RCC 7860 (cell line): ENCODE results near the gene MED13L.
A peak's percentile ranks its signal among the peaks of the same experiment; 100 is the strongest.

ENCODE experiments used
- DNase-seq: peaks from one replicate; pipeline ENCODE4 v3.0.0-alpha.2; 2015; ENCODE audit warnings: low spot score
- FAIRE-seq: peaks from 2 replicates; lab custom pipeline; 2012; peaks lifted over from hg19 to GRCh38; lab: Jason Lieb, UNC

Gene MED13L

DNA sequence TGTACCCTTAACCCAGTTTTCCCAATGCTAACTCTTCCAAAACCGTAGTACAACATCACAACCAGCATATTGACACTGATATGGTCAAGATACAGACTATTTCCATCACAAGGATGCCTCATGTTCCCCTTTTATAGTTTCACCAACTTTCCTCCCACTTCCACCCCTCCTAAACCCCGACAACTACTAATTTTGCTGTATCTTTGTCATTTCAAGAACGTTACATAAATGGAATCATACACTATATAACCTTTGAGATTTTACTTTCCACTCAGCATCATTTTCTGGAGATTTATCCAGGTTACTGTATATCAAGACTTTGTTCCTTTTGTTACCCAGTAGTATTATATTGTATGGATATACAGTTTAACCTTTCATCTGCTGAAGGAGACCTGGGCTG lies 88.9 kb downstream of the MED13L start:
- DNase-seq: no peak
- FAIRE-seq: no peak

DNA sequence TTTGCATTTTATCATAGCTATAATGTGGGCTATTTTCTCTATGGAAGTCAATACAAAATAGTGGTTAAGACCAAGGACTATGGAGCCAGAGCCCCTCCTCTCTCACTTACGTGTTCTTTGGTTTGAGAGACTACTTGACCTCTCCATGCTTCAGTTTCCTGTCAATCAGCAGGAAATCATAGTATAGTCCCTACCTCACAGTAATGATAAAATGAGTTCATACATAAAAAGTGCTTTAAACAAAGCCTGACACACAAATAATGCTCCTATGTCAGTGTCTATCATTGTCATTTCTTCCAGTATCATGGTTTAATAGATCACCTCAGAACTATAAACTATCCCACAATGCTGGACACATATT lies 90.4 kb downstream of the MED13L start:
- DNase-seq: no peak
- no peak for FAIRE-seq

DNA sequence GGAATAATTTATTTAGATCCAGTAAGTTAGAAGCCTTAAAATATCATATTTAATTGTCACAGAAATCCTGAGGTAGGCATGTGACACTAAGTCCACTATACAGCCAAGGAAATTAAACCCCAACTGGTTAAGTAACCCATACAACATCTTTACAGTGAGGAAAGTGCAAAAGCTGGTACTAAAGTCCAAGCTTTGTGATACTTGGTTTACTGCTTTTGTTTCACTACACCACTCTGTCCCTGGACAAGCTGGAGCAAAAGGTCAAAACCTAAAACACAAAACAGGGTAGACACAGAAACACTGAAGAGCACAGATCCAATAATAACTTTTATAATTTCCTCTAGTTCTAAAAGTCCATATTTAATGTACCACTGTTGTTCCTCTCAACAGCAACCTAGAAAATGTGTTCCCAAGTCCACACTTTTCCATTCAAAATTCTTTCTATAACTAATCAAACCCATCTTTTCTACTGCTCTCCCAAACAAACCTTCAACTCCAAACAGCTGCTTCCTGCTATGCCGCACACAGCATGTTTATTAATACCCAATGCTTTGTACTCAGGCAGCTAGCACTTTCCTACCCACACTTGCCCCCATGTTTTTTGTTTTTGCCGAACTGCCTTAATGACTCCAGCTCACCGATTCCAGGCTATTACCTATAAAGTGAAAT lies 90.9 kb downstream of the MED13L start:
- no peak for FAIRE-seq
- DNase-seq: no peak

DNA sequence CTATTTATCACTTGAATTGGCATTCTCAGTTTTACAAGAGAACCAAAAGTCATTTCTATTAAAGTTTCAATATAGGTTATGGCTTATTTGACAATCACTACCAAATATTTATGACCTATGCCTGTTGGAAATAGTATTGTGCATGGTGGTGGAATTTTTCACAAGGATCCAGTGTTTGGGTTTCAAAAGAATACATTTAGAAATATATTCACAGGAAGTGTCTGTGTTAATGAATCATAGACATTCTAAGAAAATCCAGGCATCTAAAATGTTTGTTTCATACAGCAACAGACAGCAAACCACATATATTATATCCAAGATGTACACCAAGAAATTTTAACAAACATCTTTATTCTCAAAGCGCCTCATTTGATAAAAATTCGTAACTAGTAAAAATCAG lies 92.7 kb downstream of the MED13L start:
- DNase-seq (no peak), FAIRE-seq (no peak)

DNA sequence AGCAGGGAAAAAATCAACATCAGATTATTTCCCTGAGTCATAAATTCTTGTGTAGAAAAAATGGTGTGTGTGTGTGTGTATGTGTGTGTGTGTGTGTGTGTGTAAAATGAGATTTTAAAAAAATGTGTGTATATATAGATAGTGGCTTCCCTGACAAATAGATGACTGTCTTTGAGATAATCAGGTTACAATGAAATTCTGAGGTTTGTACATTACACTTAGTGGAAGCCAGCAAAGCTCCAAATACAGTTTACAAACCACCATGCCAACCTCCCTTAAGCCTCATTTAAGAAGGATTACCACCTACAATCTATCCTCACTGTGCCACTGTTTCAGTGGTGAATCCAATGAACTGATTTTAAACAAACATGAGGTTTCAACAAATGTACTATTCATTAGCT lies 93.8 kb downstream of the MED13L start:
- no peak for DNase-seq
- FAIRE-seq: no peak

DNA sequence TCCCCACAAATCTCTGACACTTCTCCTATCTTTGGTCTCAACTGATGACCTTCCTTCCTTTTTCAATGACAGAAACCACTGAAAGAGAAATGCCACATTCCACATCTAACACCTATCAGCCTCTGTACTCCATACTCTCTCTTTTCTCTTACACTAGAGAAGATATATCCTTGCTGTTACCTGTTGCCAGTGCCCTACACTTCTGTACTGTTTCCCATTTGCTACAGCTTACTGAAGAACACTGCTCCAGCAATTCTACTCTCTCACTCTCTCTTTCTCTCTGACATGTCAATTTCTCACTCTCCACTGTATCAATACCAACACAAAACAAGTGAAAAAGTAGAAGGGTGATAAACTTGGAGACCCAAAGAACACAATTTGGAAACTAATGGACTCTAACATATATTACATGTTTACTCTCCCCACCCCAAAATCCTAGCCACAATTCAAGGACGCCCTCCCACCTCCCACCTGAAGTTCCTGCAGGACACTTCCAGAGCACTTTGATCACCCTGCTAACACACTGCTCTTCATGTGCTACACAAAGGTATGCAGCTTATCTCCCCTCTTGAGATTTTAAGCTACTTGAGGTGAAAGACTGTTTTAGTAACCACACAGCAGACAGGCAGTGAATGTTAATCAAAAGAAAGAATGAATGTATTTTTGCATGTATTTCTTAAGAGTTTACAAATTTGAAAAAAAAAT lies 95.0 kb downstream of the MED13L start:
- no peak for DNase-seq
- no peak for FAIRE-seq

DNA sequence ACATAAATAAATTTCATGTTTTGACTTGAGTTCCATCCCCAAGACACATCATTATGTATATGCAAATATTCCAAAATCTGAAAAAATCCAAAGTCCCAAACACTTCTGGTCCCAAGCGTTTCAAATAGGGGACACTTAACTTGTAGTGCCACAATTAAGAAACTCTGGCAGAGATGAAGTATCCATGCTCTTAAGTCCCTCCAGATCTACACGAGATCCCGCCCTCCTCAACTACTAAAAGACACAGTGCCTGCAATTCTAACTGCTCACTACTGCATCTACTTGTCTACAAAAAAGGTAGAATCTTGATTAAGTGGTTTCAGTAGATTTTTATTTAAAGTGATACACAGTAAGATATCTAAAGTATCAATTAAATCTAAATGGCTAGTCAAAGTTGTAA lies 97.0 kb downstream of the MED13L start:
- no peak for FAIRE-seq
- no peak for DNase-seq

DNA sequence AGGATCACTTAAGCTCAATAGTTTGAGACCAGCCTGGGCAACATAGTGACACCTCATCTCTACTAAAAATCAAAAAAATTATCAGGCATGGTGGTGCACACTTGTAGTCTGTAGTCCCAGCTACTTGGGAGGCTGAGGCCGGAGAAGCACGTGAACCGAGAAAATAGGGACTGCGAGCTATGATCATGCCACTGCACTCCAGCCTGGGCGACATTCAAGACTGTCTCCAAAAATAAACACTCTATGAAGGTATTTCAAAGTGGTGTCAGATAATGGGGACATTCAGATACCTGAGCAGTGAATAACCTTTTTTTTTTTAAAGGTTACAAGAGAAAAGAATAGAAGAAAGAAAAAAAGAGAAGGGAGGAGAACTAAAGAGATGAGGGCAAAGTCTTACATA lies 98.1 kb downstream of the MED13L start:
- FAIRE-seq (no peak), DNase-seq (no peak)

DNA sequence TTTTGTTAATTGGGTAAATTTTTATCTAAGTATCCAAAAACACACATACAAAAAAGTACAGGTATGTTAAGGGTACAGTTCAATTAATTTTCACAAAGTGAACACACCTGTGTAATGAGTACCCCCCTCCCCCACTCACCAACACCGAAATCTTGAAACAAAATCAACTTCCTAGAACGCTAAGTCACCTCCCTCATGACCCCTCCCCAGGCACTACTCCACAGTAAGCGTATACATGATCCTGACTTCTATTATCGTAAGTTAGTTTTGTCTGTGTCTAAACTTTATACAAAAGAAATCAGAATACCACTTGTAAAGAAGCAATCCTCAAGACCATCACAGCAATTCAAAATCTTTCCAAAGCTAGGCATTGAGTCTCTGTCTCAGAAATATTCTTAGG lies 100.5 kb downstream of the MED13L start:
- FAIRE-seq (no peak), DNase-seq (no peak)

DNA sequence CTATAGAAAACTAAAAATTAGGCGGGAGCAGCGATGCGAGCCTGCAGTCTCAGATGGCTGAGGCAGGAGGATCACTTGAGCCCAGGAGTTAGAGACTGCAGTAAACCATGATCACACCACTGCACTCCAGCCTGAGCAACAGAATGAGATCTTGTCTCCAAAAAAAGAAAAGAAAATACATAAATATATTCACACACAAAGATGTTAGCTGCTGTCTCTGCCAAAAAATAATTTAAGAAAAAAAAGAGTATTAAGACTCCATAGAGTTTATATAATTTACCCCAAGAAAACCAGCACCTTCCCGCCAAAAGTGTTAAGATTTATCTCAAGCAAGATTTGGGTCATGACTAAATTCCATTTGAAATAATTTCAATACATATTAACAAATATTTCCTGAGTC lies 102.6 kb downstream of the MED13L start:
- no peak for FAIRE-seq
- DNase-seq: no peak

DNA sequence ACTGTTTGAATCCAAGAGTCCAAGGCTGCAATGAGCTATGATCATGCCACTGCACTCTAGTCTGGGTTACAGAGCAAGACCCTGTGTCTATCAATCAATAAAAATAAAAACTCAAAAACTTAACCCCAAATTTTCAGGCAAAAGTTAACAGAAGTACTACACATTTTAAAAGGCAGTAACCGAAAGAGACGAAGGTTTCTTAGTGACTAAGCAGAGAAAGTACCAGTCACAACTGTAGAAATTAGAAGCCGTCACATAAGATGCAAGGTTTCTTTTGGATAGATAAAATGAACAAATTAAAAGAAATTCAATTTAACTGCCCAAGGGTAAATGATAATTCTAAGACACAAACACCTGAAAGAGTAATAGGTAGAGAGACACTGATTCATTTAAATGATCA lies 103.5 kb downstream of the MED13L start:
- FAIRE-seq (no peak), DNase-seq (no peak)

DNA sequence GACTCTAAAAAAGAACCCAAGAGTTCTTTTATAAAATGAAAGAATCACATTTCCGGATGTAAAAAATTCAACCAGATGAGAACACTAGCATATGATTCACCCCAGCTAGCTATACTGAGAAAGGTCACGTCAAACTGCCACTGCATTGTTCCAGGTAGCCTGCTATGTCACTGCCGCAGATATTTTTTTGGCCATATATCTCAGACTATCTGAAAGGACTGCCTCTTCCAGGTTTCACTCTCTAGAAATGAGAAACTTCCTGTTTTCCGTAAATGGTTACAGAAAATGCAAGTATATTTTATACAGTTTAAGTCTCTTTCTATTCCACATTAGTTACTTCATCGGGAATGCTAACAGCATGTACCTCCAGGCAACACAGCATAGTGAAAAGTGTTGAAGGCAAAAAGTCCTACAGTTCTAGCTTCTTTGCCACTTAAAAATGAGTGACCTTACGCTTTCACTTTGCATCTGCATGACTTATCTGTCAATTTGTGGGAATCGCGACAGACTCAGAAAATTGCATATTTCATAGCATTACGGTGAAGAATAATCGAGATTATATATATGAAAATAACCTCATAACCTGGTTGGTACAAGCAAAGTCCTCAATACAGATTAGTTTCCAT lies 105.2 kb downstream of the MED13L start:
- DNase-seq: peak; percentile 20
- FAIRE-seq: peak; percentile 52

DNA sequence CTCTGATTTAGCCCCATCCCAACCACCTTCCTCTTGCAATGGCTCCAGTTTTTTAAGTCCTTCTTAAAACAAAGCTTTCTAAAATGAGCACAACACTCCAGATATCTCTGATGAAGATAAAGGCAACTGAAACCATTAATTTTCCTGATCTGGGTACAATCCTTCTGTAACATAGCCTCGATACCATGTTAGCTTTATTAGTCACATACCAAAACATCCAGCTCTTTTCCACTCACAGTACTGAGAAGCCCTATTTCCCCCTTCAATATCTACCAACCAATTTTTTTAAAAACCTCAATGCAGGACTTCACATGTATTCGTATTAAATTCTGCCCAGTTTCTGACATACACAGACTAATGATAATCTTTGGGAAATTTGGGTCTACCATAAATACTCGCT lies 105.9 kb downstream of the MED13L start:
- FAIRE-seq: no peak
- DNase-seq: no peak

DNA sequence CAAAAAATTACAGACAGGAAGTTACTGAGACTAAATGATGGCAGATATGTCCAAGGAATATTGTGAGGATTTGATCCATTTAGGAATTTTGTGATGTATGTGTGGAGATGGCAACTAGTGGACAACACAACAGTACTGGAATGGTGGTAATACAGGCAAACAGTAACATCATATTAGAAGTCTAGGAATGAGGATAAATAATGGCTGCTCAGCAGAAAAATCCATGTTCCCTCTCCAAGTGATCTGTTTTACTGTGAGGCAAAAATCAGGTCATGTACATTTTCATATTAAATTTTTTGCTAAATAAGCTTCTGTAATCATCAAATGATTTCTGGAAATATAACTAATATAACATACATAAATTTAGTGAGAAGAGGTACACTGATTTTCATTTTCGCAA lies 108.4 kb downstream of the MED13L start:
- FAIRE-seq (no peak), DNase-seq (no peak)

DNA sequence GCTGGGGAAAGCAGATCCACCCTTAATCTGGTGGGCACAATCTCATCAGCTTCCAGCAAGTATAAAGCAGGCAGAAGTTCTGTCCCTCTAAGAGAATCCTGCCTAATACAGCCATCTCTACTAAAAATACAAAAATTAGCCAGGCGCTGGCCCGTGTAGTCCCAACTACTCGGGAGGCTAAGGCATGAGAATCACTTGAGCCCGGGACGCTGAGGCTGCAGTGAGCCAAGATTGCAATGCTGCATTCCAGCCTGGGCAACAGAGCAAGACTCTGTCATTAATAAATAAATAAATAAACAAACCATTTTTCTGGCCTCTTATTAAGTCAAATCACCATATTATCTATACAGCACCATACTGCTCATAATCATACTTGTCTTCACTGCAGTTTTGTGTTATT lies 111.2 kb downstream of the MED13L start:
- FAIRE-seq: no peak

DNA sequence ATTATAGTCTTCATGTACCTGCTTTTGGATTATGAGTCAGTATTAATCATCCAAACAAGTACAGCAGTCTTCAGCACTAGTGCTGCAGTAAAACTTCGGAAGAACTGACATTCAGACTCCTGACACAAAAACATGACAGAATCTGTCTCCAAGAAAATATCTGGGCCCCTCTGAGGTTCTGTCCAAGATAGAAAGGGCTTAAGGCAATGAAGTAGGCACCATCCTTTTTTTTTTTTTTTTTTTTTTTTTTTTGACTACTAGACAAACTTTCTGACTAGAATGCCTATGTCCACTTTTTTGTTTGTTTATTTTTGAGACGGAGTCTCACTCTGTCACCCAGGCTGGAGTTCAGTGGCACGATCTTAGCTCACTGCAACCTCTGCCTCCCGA lies 112.5 kb downstream of the MED13L start:
- peak; percentile 35 for DNase-seq
- peak; percentile 57 for FAIRE-seq

More for the DNA sequence above, 111.2 kb downstream of the MED13L start:
- no peak for DNase-seq

DNA sequence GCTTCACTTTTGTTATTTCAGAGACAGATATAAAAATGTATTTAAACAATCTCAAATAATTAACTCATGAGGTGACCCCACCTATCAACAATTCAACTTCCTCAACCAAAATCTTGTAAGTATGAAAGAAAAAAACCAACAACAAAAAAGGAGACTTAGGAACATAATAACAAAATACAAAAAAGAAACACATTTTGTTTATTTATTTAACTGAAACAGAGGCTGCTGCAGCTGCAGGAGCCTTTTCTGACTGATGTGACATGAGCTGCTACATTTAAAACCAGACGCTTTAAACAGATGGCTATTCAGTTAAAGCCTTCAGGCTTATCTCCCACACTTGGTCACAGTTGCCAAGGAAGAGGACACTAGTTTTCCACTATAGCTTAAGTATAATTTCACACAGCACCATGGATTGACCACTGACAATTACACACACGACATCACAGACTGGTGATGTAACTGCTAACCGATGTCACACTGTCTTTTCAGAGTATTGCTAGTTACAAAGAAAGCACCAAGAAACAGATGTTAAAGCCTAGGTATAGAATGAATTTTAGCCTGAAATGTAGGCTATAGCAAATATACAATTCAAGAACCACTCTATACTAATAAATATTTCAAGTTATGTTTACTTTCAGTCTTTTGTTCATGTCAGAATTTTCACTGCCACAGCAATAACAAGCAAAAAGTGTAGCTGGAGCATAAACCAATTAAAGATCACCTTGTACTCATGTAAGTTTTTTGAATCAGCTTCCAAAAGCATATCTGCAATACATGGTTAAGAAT lies 113.0 kb downstream of the MED13L start:
- DNase-seq: no peak
- no peak for FAIRE-seq

DNA sequence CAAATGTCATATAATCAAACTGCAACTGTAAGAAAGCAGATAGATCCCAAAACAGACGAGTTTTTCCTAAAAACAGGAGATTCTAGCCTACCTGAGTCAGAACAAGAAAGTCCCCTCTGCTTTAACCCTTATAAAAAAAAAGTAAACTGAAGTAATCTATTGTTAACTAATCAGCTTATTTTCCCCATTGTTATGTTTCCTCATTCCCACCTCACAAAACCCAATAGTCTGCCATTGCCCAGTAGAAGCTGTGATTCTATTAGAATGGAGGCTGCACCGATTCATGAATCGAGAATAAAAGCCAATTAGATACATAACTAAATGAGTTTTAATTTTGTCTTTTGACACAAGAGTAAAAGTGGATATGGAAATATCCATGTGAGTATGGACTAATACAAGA lies 115.4 kb downstream of the MED13L start:
- FAIRE-seq: no peak
- no peak for DNase-seq

DNA sequence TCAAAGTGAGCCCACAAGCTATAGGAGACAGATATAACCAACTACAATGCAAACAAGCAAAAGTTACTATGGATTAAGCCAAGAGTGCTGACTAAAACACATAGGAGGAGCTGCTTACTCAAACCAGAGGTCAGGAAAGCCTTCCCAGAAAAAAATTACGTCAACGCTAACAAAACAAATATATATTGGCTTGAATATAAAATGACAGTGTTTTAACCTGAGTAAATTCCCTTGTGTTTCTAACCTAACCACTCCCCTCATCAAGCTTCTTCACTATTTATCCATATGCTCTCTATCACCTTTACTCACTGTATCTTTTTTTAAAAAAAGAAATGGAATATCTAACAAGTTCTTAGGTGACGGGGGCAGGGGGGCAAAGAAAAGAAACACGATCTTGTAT lies 115.9 kb downstream of the MED13L start:
- DNase-seq (no peak), FAIRE-seq (no peak)

DNA sequence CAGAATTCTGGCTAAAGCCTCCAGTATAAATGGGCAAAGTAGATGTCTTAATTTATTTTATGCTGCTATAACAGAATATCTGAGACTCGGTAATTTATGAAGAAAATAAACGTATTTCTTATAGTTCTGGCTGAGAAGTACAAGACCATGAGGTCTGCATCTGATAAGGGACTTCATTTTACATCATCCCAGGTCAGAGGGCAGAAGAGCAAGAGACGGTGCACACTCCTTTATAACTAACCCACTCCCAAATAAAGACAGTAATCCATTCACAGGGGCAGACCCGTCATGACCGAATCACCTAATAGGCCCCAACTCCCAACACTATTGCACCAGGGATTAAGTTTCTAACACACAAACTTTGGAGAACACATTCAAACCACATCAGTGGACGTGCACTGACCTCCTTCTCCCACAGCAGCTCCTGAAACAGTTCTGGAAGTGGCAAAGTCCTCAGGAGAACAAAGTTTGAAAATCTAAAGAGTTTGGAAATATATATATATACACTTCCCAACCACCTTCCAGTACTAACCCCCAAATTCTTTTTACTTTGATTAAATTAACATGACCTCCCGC lies 116.5 kb downstream of the MED13L start:
- no peak for FAIRE-seq
- DNase-seq: no peak

DNA sequence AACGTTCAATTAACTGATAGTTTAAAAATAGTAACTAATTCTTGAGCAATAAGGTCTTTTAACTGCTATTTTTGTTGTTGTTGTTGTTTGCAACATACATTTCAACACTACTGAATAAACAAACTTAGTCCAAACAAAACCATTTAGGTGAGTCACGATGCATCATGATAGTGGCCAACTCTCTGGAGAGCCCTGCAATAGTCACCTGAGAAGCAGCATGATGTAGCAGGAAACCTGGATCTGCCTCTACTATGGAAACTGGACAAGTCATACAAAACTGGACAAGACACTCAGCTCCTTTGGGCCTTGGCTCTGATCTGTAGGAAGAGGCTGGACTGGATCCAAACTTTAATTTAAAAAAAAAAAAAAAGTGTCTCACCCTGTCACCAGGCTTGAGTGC lies 117.3 kb downstream of the MED13L start:
- no peak for FAIRE-seq
- peak; percentile 56 for DNase-seq
